Ramos (cell line): Measurements from ENCODE around the gene TRIM28.
"Not testable (repeated sequence)": the region's sequence is repeated elsewhere in the genome, so short reads cannot be mapped to it uniquely, and the experiment has no call there.

Experiments used
- in situ Hi-C: fragments of 300-500 bp; cut with MboI; formaldehyde crosslinking; loops from one replicate; pipeline ENCODE4 v1.14.3; 2022; ENCODE audit warnings: low sequenced_read_pairs; ENCODE audit not compliant: unreplicated experiment

TRIM28 gene

GRCh38 chr19:58572818-58573657 lies 29.2 kb downstream of the TRIM28 start, which contains the start of gene MZF1:
MZF1 (minus strand) TSS chr19:58573335; CDS start chr19:58571389, 1,946 bp downstream.
- in situ Hi-C loops = no loop called here

GRCh38 chr19:58573658-58574164 lies 29.8 kb downstream of the TRIM28 start:
- in situ Hi-C loops = no loop called here

- in situ Hi-C loops = no loop called here
These were observed 31.5 kb downstream of the TRIM28 start for GRCh38 chr19:58575183-58576041.

DNA sequence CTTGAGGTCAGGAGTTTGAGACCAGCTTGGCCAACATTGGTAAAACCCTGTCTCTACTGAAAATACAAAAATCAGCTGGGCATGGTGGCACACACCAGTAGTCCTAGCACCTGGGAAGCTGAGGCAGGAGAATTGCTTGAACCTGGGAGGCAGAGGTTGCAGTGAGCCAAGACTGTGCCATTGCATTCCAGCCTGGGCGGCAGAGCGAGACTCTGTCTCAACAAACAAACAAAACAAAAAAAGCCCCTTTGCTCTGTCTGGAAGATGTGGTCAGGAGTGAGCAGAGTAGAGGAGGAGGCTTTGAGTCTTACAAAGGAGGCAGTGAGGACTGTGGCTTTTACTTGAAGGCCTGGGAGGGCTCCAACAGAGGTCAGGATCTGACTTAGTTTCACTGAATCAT lies 33.7 kb downstream of the TRIM28 start:
- in situ Hi-C loops = not testable (repeated sequence)

DNA sequence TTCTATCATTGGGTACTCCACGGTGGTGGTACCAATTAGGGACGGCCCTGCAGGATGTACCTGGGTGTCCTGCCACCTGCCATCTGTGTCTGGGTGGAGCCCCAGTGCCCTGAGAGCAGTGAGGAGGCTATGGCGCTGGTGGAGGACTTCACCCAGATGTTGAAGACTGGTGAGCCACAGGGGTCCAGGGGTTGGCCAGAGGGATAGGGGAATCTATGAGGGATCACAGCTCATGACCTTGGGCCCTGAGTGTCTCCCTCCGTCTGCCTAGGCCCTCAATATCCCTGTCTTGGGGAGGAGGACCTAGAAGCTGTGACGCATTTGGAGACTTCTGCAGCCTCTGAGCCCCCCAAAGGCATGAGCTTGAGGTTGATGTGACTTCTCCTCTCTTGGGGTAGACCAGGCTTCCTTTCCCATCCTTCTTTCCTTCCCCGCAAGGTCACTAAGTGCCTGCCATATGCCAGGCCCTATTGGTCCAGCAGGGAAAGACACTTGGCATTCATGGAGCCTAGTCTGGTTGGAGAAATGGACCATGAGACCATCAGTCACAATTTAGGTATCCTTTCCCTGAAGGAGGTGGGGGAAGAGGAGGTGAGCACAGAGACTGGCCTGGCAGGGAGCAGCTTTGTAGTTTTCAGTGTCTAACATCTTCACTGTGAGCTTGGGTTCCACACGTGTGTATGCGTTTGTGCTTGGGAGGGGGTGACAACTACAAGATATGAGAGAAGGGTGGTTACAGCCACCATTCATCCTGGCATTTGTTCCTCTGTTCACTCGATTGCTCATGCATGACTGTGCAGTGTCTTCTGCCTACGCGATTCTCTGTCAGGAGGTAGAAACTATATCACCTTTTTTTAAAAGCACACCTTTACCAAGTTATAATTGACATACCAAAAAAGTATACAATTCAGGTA lies 34.4 kb downstream of the TRIM28 start:
- in situ Hi-C loops = no loop called here

DNA sequence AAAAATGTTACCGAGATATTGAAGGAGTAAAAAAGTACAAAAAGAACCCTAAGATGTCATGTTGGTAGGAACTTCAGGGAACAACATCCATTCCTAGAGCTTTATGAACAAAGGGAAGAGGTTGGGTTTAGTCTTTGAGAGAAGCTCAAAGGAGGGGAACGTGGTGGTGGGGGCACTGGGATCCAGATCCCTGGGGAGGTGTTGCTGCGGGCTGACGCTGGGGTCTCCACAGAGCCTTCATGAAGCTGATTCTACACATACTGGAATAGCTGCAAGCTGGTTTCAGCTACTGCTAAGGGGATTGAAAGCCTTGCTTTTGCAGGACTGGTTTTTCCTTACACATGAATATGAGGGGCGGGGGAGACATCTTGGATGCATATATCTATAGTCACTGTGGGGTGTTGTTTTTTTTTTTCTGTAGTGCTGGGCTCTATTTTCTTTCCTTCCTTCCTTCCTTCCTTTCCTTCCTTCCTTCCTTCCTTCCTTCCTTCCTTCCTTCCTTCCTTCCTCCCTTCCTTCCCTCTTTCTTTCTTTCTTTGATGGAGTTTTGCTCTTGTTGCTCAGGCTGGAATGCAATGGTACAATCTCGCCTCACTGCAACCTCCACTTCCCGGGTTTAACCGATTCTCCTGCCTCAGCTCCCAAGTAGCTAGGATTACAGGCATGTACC lies 35.7 kb downstream of the TRIM28 start:
- in situ Hi-C loops = no loop called here

GRCh38 chr19:58581227-58582141 lies 37.6 kb downstream of the TRIM28 start:
- in situ Hi-C loops = no loop called here

GRCh38 chr19:58582985-58583384 lies 39.1 kb downstream of the TRIM28 start:
- in situ Hi-C loops = no loop called here

GRCh38 chr19:58584498-58585441 lies 40.9 kb downstream of the TRIM28 start:
- in situ Hi-C loops = no loop called here

DNA sequence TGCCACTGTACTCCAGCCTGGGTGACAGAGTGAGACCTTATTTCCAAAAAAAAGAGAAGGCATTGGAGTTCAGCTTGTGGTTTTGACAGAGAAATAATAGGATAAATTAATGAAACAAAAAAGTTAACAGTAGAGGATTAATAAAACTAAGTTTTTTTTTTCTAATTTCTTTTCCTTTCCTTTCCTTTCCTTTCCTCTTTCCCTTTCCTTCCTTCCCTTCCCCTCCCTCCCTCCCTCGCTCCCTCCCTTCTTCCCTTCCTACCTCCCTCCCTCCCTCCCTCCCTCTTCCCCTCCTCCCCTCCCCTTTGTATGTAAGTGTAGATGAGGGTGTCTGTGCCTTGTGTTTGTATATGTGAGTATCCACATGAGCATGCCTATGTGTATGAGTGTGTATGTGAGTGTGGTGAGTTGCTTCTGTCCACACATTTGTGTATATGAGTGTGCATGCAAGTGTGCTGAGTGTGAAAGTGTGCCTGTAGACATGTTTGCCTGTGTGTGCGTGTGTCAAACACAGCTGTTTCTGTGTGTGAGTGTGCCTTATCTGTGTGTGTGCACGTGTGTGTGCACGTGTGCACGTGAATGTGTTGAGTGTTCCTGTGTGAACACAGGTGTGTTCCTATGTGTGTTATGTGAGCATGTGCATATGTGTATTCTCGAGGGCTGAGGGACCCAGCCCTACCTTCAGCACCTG lies 41.7 kb downstream of the TRIM28 start:
- in situ Hi-C loops = no loop called here

GRCh38 chr19:58586133-58586765 lies 42.4 kb downstream of the TRIM28 start:
- in situ Hi-C loops = no loop called here
